CD8-positive, alpha-beta memory T cell (primary cell): ENCODE measurements around the gene HS3ST3B1. TPM values are rescaled to one million over a fixed set of nuclear protein-coding genes. Genes with fewer than 3 reads are reported as not detected.

Source experiments
- CTCF ChIA-PET: fragments of 350-600 bp; sonication (Branson Sonifier 250); formaldehyde crosslinking; loops from one replicate; lab custom pipeline; 2021; ENCODE audit warnings: antibody characterized with exemption; lab: Charles Lee
- POLR2A ChIA-PET: fragments of 350-600 bp; sonication (Branson Sonifier 250); formaldehyde crosslinking; loops from one replicate; lab custom pipeline; 2021; ENCODE audit warnings: antibody characterized with exemption; lab: Charles Lee
- DNase-seq, 5 donors: peaks; one replicate each; pipeline versions ENCODE4 v3.0.0 to v3.0.0-alpha.2; 2020 to 2022; ENCODE audit warnings: mixed read lengths in 1 of 5
- H3K27ac ChIP-seq: one replicate; pipeline ENCODE4 v1.7.0; 2013; ENCODE audit warnings: low read depth, mild to moderate bottlenecking, low read length, moderate library complexity
- H3K27me3 ChIP-seq: 2 replicates; pipeline ENCODE4 v1.7.0; 2013; ENCODE audit warnings: low read length, mild to moderate bottlenecking; ENCODE audit not compliant: insufficient read depth, poor library complexity, severe bottlenecking
- H3K36me3 ChIP-seq: 2 replicates; pipeline ENCODE4 v1.7.0; 2013; ENCODE audit warnings: mild to moderate bottlenecking, low read length, moderate library complexity; ENCODE audit not compliant: insufficient read depth
- H3K4me1 ChIP-seq: 2 replicates; pipeline ENCODE4 v1.7.0; 2013; ENCODE audit warnings: mild to moderate bottlenecking, low read length, moderate library complexity; ENCODE audit not compliant: insufficient read depth
- H3K4me3 ChIP-seq: 2 replicates; pipeline ENCODE4 v1.7.0; 2013; ENCODE audit warnings: mild to moderate bottlenecking, low read length
- H3K9me3 ChIP-seq: 2 replicates; pipeline ENCODE4 v1.7.0; 2013; ENCODE audit warnings: mild to moderate bottlenecking, low read length
- H3K27ac Mint-ChIP-seq, 8 donors: one replicate each; pipeline ENCODE4 v1.8.0; 2020 to 2021; ENCODE audit warnings: mixed read lengths in 8 of 8, mild to moderate bottlenecking in 6 of 8, inconsistent platforms in 3 of 8, moderate library complexity in 3 of 8
- H3K27me3 Mint-ChIP-seq, 2 donors: one replicate each; pipeline ENCODE4 v1.8.0; 2020 to 2021; ENCODE audit warnings: mixed read lengths in 2 of 2, mild to moderate bottlenecking in 1 of 2, moderate library complexity in 1 of 2
- H3K36me3 Mint-ChIP-seq, 3 donors: one replicate each; pipeline ENCODE4 v1.8.0; 2020 to 2021; ENCODE audit warnings: mixed read lengths in 3 of 3, inconsistent platforms in 1 of 3, mild to moderate bottlenecking in 1 of 3
- H3K4me1 Mint-ChIP-seq, 3 donors: one replicate each; pipeline ENCODE4 v1.8.0; 2020 to 2021; ENCODE audit warnings: mixed read lengths in 3 of 3, inconsistent platforms in 1 of 3, mild to moderate bottlenecking in 1 of 3
- H3K4me3 Mint-ChIP-seq, 7 donors: one replicate each; pipeline ENCODE4 v1.8.0; 2020 to 2021; ENCODE audit warnings: mixed read lengths in 7 of 7, mild to moderate bottlenecking in 6 of 7, moderate library complexity in 4 of 7, inconsistent platforms in 2 of 7
- H3K9me3 Mint-ChIP-seq, 5 donors: one replicate each; pipeline ENCODE4 v1.8.0; 2020 to 2022; ENCODE audit warnings: mixed read lengths in 5 of 5, mild to moderate bottlenecking in 3 of 5, moderate library complexity in 2 of 5, inconsistent platforms in 1 of 5
- polyA plus RNA-seq: library from polyadenylated mRNA; unstranded; fragments of 300-500 nt; fragmentation: Illumina TruSeq; gene quantifications from one replicate; pipeline ENCODE4 v1.2.3, GENCODE V29; 2021
- total RNA-seq, 2 experiments: library from RNA; stranded (reverse); gene quantifications; one replicate each; pipeline ENCODE4 v1.2.3, GENCODE V29; 2021

HS3ST3B1 gene
- total and polyA plus RNA-seq, 3 experiments from 2014 or later: 5.5 to 11.0 (median 6.0) TPM

GRCh38 chr17:14299280-14300141 lies 1.4 kb upstream of the HS3ST3B1 start:
- Mint-ChIP-seq H3K36me3 (peaks cover 0 to 13% (median 0%) of the 10 kb centered on the region in 3 donors), H3K9me3 (peaks cover 0 to 3% (median 0%) of the 10 kb centered on the region in 5 donors), H3K4me3 (peak overlapping the region; percentile 92 to 98 (median 96)), H3K27me3 (peaks cover 35 to 46% of the 10 kb centered on the region in 2 donors), H3K27ac (peak overlapping the region; percentile 2 to 90 (median 78)), H3K4me1 (peaks cover 54 to 70% (median 65%) of the 10 kb centered on the region in 3 donors)
- ChIA-PET POLR2A (interaction anchor here (0.7 kb wide), 2 partner anchors 129 to 248 kb away, joined by 3 read pairs; no protein-coding TSS in a partner anchor), CTCF (interaction anchor here (5.0 kb wide), 1 partner anchor 705 kb away, joined by 15 read pairs; no protein-coding TSS in a partner anchor)
- no peaks in the 10 kb centered on the region for H3K9me3 ChIP-seq
- H3K4me1 ChIP-seq: peaks cover 44% of the 10 kb centered on the region
- peak overlapping the region; percentile 94 for H3K4me3 ChIP-seq
- H3K27ac ChIP-seq: peak overlapping the region; percentile 12
- H3K27me3 ChIP-seq: peaks cover 22% of the 10 kb centered on the region
- peak; percentile 27 to 58 (median 33) for DNase-seq
- H3K36me3 ChIP-seq: no peaks in the 10 kb centered on the region

GRCh38 chr17:14301279-14302090 lies 604 bp downstream of the HS3ST3B1 start:
- Histone ChIP-seq H3K27ac (peak overlapping the region; percentile 82), H3K4me3 (peak overlapping the region; percentile 94), H3K27me3 (peaks cover 21% of the 10 kb centered on the region), H3K4me1 (peaks cover 64% of the 10 kb centered on the region), H3K36me3 (no peaks in the 10 kb centered on the region), H3K9me3 (no peaks in the 10 kb centered on the region)
- peaks cover 0 to 3% (median 0%) of the 10 kb centered on the region in 5 donors for H3K9me3 Mint-ChIP-seq
- H3K27me3 Mint-ChIP-seq: peaks cover 17 to 28% of the 10 kb centered on the region in 2 donors
- H3K36me3 Mint-ChIP-seq: peaks cover 0 to 15% (median 0%) of the 10 kb centered on the region in 3 donors
- ChIA-PET CTCF (interaction anchor here (0.7 to 5.0 kb wide), 28 partner anchors 9 to 1277 kb away, joined by 3 to 34 read pairs (median 3); partner anchors contain the start of gene HS3ST3A1), POLR2A (interaction anchor here (0.5 to 2.4 kb wide), 13 partner anchors 8 to 1284 kb away, joined by 3 to 9 read pairs (median 5); partner anchors contain the start of genes COX10 and ELAC2)
- peak in 3 of 5 donors; percentile 41 to 63 (median 49) for DNase-seq
- H3K4me1 Mint-ChIP-seq: peaks cover 62 to 76% (median 69%) of the 10 kb centered on the region in 3 donors
- peak overlapping the region; percentile 81 to 94 (median 92) for H3K27ac Mint-ChIP-seq
- peak overlapping the region; percentile 92 to 98 (median 96) for H3K4me3 Mint-ChIP-seq

DNA sequence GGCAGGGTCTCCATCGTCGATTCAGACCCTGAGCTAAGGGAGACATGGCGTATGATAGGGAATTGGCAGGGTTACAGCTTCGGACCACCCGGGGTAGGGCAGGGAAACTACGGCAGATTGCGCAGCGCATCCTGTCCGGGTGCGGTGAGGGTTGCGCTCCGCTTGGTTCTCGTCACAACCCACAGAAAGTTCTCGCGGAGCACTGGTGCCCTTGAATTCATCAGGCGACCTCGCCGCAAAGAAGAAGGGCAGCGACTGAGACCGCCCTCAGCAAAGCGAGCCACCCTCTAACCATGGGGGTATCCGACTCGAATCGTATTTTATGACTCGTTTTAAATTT lies 1.2 kb downstream of the HS3ST3B1 start:
- Histone ChIP-seq H3K27me3 (peaks cover 16% of the 10 kb centered on the region), H3K36me3 (no peaks in the 10 kb centered on the region), H3K4me1 (peaks cover 63% of the 10 kb centered on the region), H3K4me3 (peak overlapping the region; percentile 94), H3K27ac (peak overlapping the region; percentile 82), H3K9me3 (no peaks in the 10 kb centered on the region)
- peaks cover 0 to 15% (median 0%) of the 10 kb centered on the region in 3 donors for H3K36me3 Mint-ChIP-seq
- H3K9me3 Mint-ChIP-seq: peaks cover 0 to 3% (median 0%) of the 10 kb centered on the region in 5 donors
- POLR2A ChIA-PET: interaction anchor here (0.5 to 2.4 kb wide), 7 partner anchors 99 to 1284 kb away, joined by 3 to 9 read pairs (median 4); partner anchors contain the start of gene ELAC2
- CTCF ChIA-PET: interaction anchor here (0.7 to 5.0 kb wide), 22 partner anchors 8 to 1277 kb away, joined by 3 to 34 read pairs (median 5); partner anchors contain the start of gene HS3ST3A1
- H3K27me3 Mint-ChIP-seq: peaks cover 14 to 22% of the 10 kb centered on the region in 2 donors
- H3K4me1 Mint-ChIP-seq: peaks cover 61 to 73% (median 68%) of the 10 kb centered on the region in 3 donors
- peak overlapping the region; percentile 81 to 95 (median 92) for H3K27ac Mint-ChIP-seq
- H3K4me3 Mint-ChIP-seq: peak overlapping the region; percentile 92 to 98 (median 96)
- DNase-seq: peak; percentile 31 to 73 (median 66)

DNA sequence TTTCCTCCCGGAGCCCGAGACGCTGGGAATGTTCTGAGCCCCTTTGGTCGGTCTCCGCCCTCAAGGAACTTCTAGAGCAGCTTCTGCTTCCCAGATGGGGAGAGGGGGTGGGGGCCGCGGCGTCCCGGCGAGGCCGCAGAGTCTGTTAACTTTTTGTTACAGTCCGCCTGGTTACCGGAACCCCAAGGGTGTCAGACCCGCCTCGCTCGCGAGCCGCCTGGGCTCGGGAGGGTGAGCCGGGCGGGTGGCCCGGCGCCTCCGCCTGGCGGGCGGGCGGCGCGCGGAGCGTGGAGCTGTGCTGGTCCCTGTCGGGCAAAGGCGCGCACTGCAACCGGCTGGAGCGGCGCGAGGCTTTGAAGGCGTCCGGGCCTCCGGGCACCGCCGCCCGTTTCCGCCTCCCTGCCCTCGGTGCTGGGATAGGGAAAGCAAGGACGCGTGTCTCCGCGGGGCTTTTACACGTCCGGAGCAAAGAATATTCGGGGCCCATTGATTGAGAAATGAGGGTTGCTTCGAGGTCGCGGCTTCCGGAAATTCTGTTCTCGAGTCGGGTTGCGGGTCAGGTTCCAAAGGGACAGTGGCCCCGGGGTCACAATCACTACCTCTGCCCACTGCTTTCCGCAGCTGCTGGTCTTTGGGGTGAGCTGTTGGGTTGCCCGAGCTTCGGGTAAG lies 1.7 kb downstream of the HS3ST3B1 start:
- Histone ChIP-seq H3K9me3 (no peaks in the 10 kb centered on the region), H3K27me3 (peaks cover 12% of the 10 kb centered on the region), H3K4me1 (peaks cover 60% of the 10 kb centered on the region), H3K27ac (peak overlapping the region; percentile 82), H3K4me3 (peak overlapping the region; percentile 94), H3K36me3 (no peaks in the 10 kb centered on the region)
- Mint-ChIP-seq H3K9me3 (peaks cover 0 to 3% (median 0%) of the 10 kb centered on the region in 5 donors), H3K4me1 (peaks cover 61 to 72% (median 70%) of the 10 kb centered on the region in 3 donors), H3K4me3 (peak overlapping the region; percentile 92 to 98 (median 96)), H3K27me3 (peaks cover 14 to 21% of the 10 kb centered on the region in 2 donors), H3K27ac (peak overlapping the region; percentile 34 to 95 (median 92)), H3K36me3 (peaks cover 0 to 15% (median 0%) of the 10 kb centered on the region in 3 donors)
- peak; percentile 74 to 87 (median 79) for DNase-seq
- ChIA-PET POLR2A (interaction anchor here (0.5 to 2.4 kb wide), 5 partner anchors 83 to 1285 kb away, joined by 3 to 9 read pairs (median 4); partner anchors contain the start of gene ELAC2), CTCF (interaction anchor here (0.7 to 5.0 kb wide), 18 partner anchors 8 to 1272 kb away, joined by 3 to 34 read pairs (median 6); partner anchors contain the start of gene HS3ST3A1)

- Mint-ChIP-seq H3K36me3 (peaks cover 0 to 15% (median 0%) of the 10 kb centered on the region in 3 donors), H3K9me3 (no peaks in the 10 kb centered on the region), H3K4me3 (peak overlapping the region; percentile 80 to 96 (median 88)), H3K27ac (peak overlapping the region; percentile 43 to 86 (median 80)), H3K4me1 (peaks cover 59 to 71% (median 70%) of the 10 kb centered on the region in 3 donors), H3K27me3 (peaks cover 7 to 14% of the 10 kb centered on the region in 2 donors)
- Histone ChIP-seq H3K27ac (peak overlapping the region; percentile 82), H3K36me3 (no peaks in the 10 kb centered on the region), H3K27me3 (peaks cover 2% of the 10 kb centered on the region), H3K9me3 (no peaks in the 10 kb centered on the region), H3K4me1 (peaks cover 57% of the 10 kb centered on the region), H3K4me3 (peak overlapping the region; percentile 94)
- peak; percentile 16 to 55 (median 27) for DNase-seq
- ChIA-PET CTCF (interaction anchor here (0.8 to 5.0 kb wide), 7 partner anchors 9 to 1273 kb away, joined by 3 to 34 read pairs (median 6); no protein-coding TSS in a partner anchor), POLR2A (no interaction called here)
Measured at GRCh38 chr17:14303343-14304221, 2.7 kb downstream of the HS3ST3B1 start.

GRCh38 chr17:14304222-14304772 lies 3.4 kb downstream of the HS3ST3B1 start:
- no peaks in the 10 kb centered on the region for H3K36me3 ChIP-seq
- DNase-seq: no peak
- Mint-ChIP-seq H3K27me3 (peaks cover under 1 to 9% of the 10 kb centered on the region in 2 donors), H3K9me3 (no peaks in the 10 kb centered on the region), H3K27ac (peak overlapping the region in 6 of 8 donors; percentile 41 to 87 (median 64)), H3K36me3 (peaks cover 0 to 15% (median 0%) of the 10 kb centered on the region in 3 donors), H3K4me3 (peak overlapping the region; percentile 50 to 89 (median 73)), H3K4me1 (peaks cover 56 to 70% (median 67%) of the 10 kb centered on the region in 3 donors)
- H3K27me3 ChIP-seq: no peaks in the 10 kb centered on the region
- CTCF ChIA-PET: interaction anchor here (4.5 to 5.0 kb wide), 2 partner anchors 707 to 710 kb away, joined by 15 to 34 read pairs; no protein-coding TSS in a partner anchor
- no peaks in the 10 kb centered on the region for H3K9me3 ChIP-seq
- peaks cover 55% of the 10 kb centered on the region for H3K4me1 ChIP-seq
- peak overlapping the region; percentile 6 for H3K4me3 ChIP-seq
- POLR2A ChIA-PET: no interaction called here
- H3K27ac ChIP-seq: no peak overlapping the region
